ENCODE measurements around the gene MYO5B.

- TF ChIP-seq POLR2AphosphoS5 (IDR thresholded peaks at IDR 0.05) = no peak
- TF ChIP-seq CTCF (IDR thresholded peaks at IDR 0.05; ENCODE audit: poor library complexity, severe bottlenecking) = no peak
- no peak for TF ChIP-seq EP300 (conservative IDR thresholded peaks at IDR 0.05; ENCODE audit: poor library complexity, severe bottlenecking)
- TF ChIP-seq TAF1 (IDR thresholded peaks at IDR 0.05; ENCODE audit: low read depth) = no peak
- no peak for TF ChIP-seq EZH2 (IDR thresholded peaks at IDR 0.05; ENCODE audit: borderline replicate concordance, insufficient read depth, low read length, poor library complexity, severe bottlenecking)
Measured at GRCh38 chr18:49812286-49813068, 382.5 kb downstream of the MYO5B start.
